HEK293T (cell line): ENCODE measurements around the gene ENTPD1.

Experiments used
- CTCF ChIA-PET: fragments of 350-600 bp; formaldehyde crosslinking; extraction: SDS; loops from one replicate; lab custom pipeline; 2021; ENCODE audit warnings: antibody characterized with exemption, inconsistent platforms; lab: Yijun Ruan, JAX
- POLR2A ChIA-PET: fragments of 350-600 bp; formaldehyde crosslinking; extraction: SDS; loops from one replicate; lab custom pipeline; 2020; ENCODE audit warnings: antibody characterized with exemption, inconsistent platforms; lab: Yijun Ruan, JAX
- DNase-seq: peaks from one replicate; pipeline ENCODE4 v3.0.0; 2012; ENCODE audit warnings: mixed read lengths; ENCODE audit errors: extremely low spot score
- ARNT ChIP-seq: fragments of 450-650 bp; IDR thresholded peaks from 2 replicates; pipeline ENCODE4 v1.6.1; 2017; ENCODE audit warnings: mild to moderate bottlenecking
- BHLHE40 ChIP-seq: fragments of 450-650 bp; IDR thresholded peaks from 2 replicates; pipeline ENCODE4 v1.6.1; 2016; ENCODE audit warnings: mild to moderate bottlenecking, moderate library complexity, borderline replicate concordance
- CTBP1 ChIP-seq: fragments of 450-650 bp; IDR thresholded peaks from 2 replicates; pipeline ENCODE4 v1.6.1; 2016; ENCODE audit warnings: borderline replicate concordance
- ELF4 ChIP-seq: fragments of 450-650 bp; IDR thresholded peaks from 2 replicates; pipeline ENCODE4 v1.6.1; 2017; ENCODE audit warnings: antibody characterized with exemption
- FOXA1 ChIP-seq: fragments of 450-650 bp; IDR thresholded peaks from 2 replicates; pipeline ENCODE4 v1.6.1; 2016; ENCODE audit warnings: mild to moderate bottlenecking
- FOXK2 ChIP-seq: fragments of 450-650 bp; IDR thresholded peaks from 2 replicates; pipeline ENCODE4 v1.6.1; 2016; ENCODE audit warnings: mild to moderate bottlenecking
- FOXM1 ChIP-seq: fragments of 450-650 bp; IDR thresholded peaks from 2 replicates; pipeline ENCODE4 v1.6.1; 2017; ENCODE audit warnings: mild to moderate bottlenecking, borderline replicate concordance
- HDGF ChIP-seq: fragments of 450-650 bp; IDR thresholded peaks from 2 replicates; pipeline ENCODE4 v1.6.1; 2017; ENCODE audit warnings: antibody characterized with exemption, borderline replicate concordance
- L3MBTL2 ChIP-seq: fragments of 450-650 bp; conservative IDR thresholded peaks from 2 replicates; pipeline ENCODE4 v1.6.1; 2016; ENCODE audit warnings: mild to moderate bottlenecking
- LEF1 ChIP-seq: fragments of 450-650 bp; IDR thresholded peaks from 2 replicates; pipeline ENCODE4 v1.6.1; 2017; ENCODE audit warnings: mild to moderate bottlenecking, borderline replicate concordance
- NFRKB ChIP-seq: fragments of 450-650 bp; IDR thresholded peaks from 2 replicates; pipeline ENCODE4 v1.6.1; 2016; ENCODE audit warnings: mild to moderate bottlenecking, moderate library complexity
- SP1 ChIP-seq: fragments of 450-650 bp; IDR thresholded peaks from 2 replicates; pipeline ENCODE4 v1.6.1; 2017
- SUZ12 ChIP-seq: fragments of 450-650 bp; IDR thresholded peaks from 2 replicates; pipeline ENCODE4 v1.6.1; 2016; ENCODE audit warnings: mild to moderate bottlenecking
- TARDBP ChIP-seq: fragments of 450-650 bp; IDR thresholded peaks from 2 replicates; pipeline ENCODE4 v1.6.1; 2016
- ZNF384 ChIP-seq: fragments of 450-650 bp; IDR thresholded peaks from 2 replicates; pipeline ENCODE4 v1.6.1; 2016
- TF ChIP-seq, protein P1 (sequence below): fragments of 450-650 bp; IDR thresholded peaks from 2 replicates; pipeline ENCODE4 v1.6.1; 2016

Gene ENTPD1

DNA sequence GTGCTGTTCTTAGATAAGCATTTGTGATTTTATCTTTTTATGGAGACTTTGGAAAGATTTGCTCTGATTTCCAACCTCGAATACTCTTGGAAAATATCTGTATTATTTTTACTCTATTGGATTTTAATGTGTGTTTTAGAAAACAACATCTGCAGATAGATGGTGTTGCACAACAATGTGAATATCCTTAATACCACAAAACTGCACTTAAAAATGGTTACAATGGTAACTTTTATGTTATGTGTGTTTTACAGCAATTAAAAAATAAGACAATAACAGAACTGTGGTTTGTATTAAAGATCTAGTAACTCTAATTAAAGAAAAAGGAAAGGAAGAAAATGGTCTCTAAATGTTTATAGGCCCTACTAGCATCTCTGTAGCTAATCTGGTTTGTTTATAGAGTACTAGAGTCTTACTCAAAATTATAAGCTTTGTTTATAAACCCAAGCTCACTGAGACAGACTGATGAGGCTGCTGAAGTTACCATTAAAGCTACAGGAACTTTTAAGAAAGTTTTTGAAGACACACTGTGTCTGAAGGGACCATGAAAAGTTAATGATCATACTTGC is 77.2 kb downstream of the ENTPD1 start:
- no peak for DNase-seq
- TF ChIP-seq ELF4: no peak
- TF ChIP-seq TARDBP: no peak
- TF ChIP-seq CTBP1: no peak
- TF ChIP-seq BHLHE40: no peak
- TF ChIP-seq FOXM1: no peak
- no peak for TF ChIP-seq ARNT
- POLR2A ChIA-PET: no interaction called here
- CTCF ChIA-PET: interaction anchor here (1.3 kb wide), 1 partner anchor 139 kb away, joined by 4 read pairs; the partner anchor contains the start of gene TCTN3

DNA sequence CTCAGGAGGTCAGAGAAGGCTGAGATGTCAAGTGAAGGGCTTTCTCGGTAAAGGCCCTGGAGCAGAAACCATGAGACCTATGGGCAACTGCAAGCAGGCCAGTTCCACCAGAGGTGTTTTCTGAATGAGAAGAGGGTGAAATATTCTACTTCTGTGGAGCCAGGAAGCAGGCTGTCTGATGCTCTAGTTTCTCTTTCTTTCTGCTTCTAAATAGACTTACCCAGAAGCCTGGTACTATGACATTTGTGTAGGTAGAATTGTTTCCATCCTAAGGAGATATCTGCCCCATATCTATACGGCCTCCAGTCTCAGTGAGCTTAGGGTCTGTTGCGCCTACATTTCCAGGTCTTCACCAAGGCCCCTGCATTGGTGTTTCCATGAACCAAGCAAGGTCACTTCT is 78.4 kb downstream of the ENTPD1 start:
- ChIA-PET CTCF (interaction anchor here (1.3 kb wide), 1 partner anchor 141 kb away, joined by 4 read pairs; the partner anchor contains the start of gene TCTN3), POLR2A (no interaction called here)
- no peak for DNase-seq
- TF ChIP-seq ELF4: no peak
- no peak for TF ChIP-seq L3MBTL2
- TF ChIP-seq SUZ12: no peak
- no peak for TF ChIP-seq FOXK2
- TF ChIP-seq FOXA1: no peak
- TF ChIP-seq SP1: no peak
- no peak for TF ChIP-seq BHLHE40
- TF ChIP-seq LEF1: no peak

DNA sequence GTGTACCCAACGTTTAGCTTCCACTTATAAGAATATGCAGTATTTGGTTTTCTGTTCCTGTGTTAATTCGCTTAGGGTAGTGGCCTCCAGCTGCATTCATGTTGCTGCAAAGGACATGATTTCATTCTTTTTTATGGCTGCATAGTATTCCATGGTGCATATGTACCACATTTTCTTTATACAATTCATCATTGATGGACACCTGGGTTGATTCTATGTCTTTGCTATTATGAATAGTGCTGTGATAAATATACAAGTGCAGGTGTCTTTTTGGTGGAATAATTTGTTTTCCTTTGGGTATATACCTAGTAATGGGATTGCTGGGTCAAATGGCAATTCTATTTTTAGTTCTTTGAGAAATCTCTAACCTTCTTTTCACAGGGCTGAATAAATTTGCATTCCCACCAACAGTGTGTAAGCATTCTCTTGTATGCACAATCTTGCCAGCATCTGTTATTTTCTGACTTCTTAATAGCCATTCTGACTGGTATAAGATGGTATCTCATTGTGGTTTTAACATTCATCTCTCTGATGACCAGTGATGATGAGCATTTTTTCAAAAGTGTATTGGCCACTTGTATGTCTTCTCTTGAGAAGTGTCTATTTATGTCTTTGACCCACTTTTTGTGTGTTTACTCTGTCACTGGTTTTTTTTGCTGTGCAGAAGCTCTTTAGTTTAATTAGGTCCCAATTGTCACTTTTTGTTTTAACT is 79.3 kb downstream of the ENTPD1 start:
- TF ChIP-seq FOXK2 (no peak), FOXM1 (no peak), HDGF (no peak), SUZ12 (no peak), ELF4 (no peak), BHLHE40 (no peak), FOXA1 (no peak), SP1 (no peak), ARNT (no peak), TARDBP (no peak), ZNF384 (no peak)
- no peak for DNase-seq
- ChIA-PET CTCF (interaction anchor here (2.4 kb wide), 1 partner anchor 141 kb away, joined by 12 read pairs; the partner anchor contains the start of gene TCTN3), POLR2A (no interaction called here)

DNA sequence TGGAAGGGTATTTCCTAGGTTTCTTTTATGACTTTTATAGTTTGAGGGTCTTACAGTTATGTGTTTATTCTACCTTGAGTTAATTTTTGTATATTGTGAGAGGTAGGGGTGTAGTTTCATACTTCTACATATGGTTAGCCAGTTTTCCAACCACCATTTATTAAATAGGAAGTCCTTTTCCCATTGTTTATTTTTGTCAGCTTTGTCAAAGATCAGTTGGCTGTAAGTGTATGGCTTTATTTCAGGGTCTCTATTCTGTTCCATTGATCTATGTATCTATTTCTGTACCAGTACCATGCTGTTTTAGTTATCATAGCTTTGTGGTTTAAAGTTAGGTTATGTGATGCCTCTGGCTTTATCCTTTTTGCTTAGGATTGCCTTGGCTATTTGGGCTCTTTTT is 79.9 kb downstream of the ENTPD1 start:
- POLR2A ChIA-PET: no interaction called here
- CTCF ChIA-PET: interaction anchor here (2.4 kb wide), 1 partner anchor 142 kb away, joined by 12 read pairs; the partner anchor contains the start of gene TCTN3
- TF ChIP-seq, protein P1, sequence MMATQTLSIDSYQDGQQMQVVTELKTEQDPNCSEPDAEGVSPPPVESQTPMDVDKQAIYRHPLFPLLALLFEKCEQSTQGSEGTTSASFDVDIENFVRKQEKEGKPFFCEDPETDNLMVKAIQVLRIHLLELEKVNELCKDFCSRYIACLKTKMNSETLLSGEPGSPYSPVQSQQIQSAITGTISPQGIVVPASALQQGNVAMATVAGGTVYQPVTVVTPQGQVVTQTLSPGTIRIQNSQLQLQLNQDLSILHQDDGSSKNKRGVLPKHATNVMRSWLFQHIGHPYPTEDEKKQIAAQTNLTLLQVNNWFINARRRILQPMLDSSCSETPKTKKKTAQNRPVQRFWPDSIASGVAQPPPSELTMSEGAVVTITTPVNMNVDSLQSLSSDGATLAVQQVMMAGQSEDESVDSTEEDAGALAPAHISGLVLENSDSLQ: no peak
- TF ChIP-seq ARNT: no peak
- no peak for TF ChIP-seq FOXK2
- TF ChIP-seq FOXM1: no peak
- TF ChIP-seq CTBP1: no peak
- no peak for TF ChIP-seq BHLHE40
- no peak for TF ChIP-seq LEF1
- no peak for TF ChIP-seq TARDBP
- no peak for TF ChIP-seq ELF4
- TF ChIP-seq L3MBTL2: no peak
- no peak for TF ChIP-seq SUZ12
- no peak for TF ChIP-seq FOXA1
- TF ChIP-seq HDGF: no peak
- TF ChIP-seq NFRKB: no peak
- TF ChIP-seq ZNF384: no peak
- no peak for TF ChIP-seq SP1
- DNase-seq: no peak

DNA sequence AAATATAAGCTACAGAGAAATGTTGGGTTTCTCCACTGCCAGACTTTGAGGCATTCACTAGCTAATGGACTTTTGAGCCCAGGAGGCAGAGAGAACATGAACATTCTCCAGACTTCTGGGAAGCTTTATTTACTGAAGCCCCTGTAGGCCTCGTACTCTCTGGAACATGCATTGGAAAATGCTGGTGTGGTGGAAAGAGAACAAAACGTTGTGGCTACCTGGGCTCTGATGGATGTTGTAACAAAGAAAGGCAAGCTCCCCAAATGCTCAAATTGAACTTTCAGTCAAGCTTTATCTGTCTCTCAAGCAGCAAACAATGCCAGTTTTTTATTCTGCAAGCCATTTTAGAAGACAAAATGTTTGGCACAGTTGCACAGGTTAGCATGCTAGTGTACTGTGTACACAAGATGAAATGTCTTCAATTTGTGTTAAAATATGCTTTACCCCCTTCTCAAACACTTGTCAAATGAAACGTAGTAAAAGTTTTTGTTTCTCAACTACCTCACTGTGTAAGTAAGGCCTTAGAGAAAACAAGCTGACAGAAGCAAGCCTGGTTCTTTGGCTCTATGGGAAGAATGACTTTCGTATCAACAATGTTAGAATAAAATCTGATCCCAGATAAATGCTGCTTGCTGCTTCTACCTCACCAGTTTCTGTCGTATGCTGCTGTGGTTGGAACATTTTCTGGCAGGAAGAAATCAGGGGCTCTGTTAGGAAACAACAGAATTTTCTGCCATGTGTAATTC is 80.8 kb downstream of the ENTPD1 start:
- TF ChIP-seq BHLHE40 (no peak), ELF4 (no peak), L3MBTL2 (no peak), ZNF384 (no peak), ARNT (no peak), LEF1 (no peak), FOXK2 (no peak)
- ChIA-PET POLR2A (interaction anchor here (1.0 kb wide), 1 partner anchor 143 kb away, joined by 5 read pairs; the partner anchor contains the start of gene TCTN3), CTCF (interaction anchor here (2.4 kb wide), 1 partner anchor 143 kb away, joined by 12 read pairs; the partner anchor contains the start of gene TCTN3)
- no peak for DNase-seq

DNA sequence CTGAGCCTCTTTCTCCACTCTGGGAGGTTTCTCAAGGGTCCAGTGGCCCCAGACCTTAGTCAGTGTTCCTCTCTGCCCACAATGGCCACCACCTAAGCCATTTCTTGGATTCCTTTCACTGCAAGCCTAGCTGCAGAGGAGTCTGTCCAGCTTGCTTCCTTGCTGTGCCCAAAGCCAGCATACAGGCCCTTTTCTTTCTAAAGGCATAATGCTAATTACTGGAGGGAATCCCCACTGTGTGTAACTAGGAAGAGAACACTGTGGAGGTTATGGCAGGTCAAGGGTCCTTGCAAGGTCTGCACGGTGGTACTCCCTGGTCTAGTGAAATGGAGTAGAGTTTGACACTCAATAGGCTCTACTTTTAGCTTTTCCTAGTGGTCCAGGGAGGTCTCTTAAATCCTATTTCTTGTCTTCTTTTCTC is 81.4 kb downstream of the ENTPD1 start:
- POLR2A ChIA-PET: interaction anchor here (1.0 kb wide), 1 partner anchor 144 kb away, joined by 5 read pairs; the partner anchor contains the start of gene TCTN3
- DNase-seq: no peak
- no peak for TF ChIP-seq SP1
- TF ChIP-seq ZNF384: no peak
- no peak for TF ChIP-seq L3MBTL2
- no peak for TF ChIP-seq BHLHE40
- no peak for TF ChIP-seq ELF4
- no peak for TF ChIP-seq FOXM1
- no peak for TF ChIP-seq SUZ12
- TF ChIP-seq LEF1: no peak
- no peak for TF ChIP-seq HDGF
- TF ChIP-seq, protein P1: no peak
- no peak for TF ChIP-seq FOXK2
- no peak for TF ChIP-seq CTBP1
- TF ChIP-seq TARDBP: no peak
- TF ChIP-seq ARNT: no peak
- no peak for TF ChIP-seq FOXA1
- no peak for TF ChIP-seq NFRKB
- CTCF ChIA-PET: interaction anchor here (2.4 kb wide), 1 partner anchor 143 kb away, joined by 12 read pairs; the partner anchor contains the start of gene TCTN3
